Sigmoid colon (tissue), 3 donors: ENCODE data around the gene CACNB2.

ENCODE experiments used
- POLR2A ChIP-seq, 2 donors: fragments of 450-650 bp; IDR thresholded peaks; one replicate each; pipeline ENCODE4 v1.6.1; 2016; ENCODE audit warnings: antibody characterized with exemption in 2 of 2, mild to moderate bottlenecking in 2 of 2, moderate library complexity in 2 of 2
- TF ChIP-seq, protein P1 (sequence below), 4 experiments: fragments of 450-650 bp in 3 of 4; fragments of 200-600 bp in 1 of 4; IDR thresholded peaks; one replicate each; pipeline ENCODE4 v1.5.1; 2016 to 2019; ENCODE audit warnings: antibody characterized with exemption in 4 of 4, mild to moderate bottlenecking in 3 of 4, moderate library complexity in 2 of 4

DNA sequence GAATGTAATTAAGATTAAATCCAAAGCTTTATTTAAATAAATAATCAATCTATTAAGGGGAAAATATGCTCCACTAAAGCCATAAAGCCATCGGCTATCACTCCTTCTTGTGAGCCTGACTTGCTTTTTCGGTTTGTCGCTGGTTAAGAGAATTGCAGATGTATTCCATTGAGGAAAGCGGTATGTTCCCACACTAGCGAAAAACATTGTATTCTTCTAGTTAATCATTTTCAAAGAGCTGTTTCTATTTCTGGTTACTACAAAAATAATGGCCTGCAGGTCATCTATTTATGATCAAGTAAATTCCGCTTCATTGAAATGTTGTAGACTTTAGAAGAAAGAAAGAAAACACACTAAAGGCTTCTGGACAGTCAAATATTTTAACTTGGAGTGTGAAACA lies 173.4 kb downstream of the CACNB2 start:
- TF ChIP-seq, protein P1, sequence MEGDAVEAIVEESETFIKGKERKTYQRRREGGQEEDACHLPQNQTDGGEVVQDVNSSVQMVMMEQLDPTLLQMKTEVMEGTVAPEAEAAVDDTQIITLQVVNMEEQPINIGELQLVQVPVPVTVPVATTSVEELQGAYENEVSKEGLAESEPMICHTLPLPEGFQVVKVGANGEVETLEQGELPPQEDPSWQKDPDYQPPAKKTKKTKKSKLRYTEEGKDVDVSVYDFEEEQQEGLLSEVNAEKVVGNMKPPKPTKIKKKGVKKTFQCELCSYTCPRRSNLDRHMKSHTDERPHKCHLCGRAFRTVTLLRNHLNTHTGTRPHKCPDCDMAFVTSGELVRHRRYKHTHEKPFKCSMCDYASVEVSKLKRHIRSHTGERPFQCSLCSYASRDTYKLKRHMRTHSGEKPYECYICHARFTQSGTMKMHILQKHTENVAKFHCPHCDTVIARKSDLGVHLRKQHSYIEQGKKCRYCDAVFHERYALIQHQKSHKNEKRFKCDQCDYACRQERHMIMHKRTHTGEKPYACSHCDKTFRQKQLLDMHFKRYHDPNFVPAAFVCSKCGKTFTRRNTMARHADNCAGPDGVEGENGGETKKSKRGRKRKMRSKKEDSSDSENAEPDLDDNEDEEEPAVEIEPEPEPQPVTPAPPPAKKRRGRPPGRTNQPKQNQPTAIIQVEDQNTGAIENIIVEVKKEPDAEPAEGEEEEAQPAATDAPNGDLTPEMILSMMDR (IDR thresholded peaks at IDR 0.05) = no peak
- no peak for TF ChIP-seq POLR2A (IDR thresholded peaks at IDR 0.05)
